Body of pancreas (tissue), 4 donors: ENCODE data around the gene PM20D2.

Source experiments
- POLR2A ChIP-seq, 3 donors: fragments of 450-650 bp; IDR thresholded peaks; one replicate each; pipeline ENCODE4 v1.6.1; 2016; ENCODE audit warnings: antibody characterized with exemption in 3 of 3, mild to moderate bottlenecking in 2 of 3
- TF ChIP-seq, protein P1 (sequence below), 7 experiments: fragments of 450-650 bp in 4 of 7; fragments of 200-600 bp in 3 of 7; sonication (generic) in 3 of 7; IDR thresholded peaks; one replicate each; pipeline ENCODE4 v1.5.1; 2016 to 2019; ENCODE audit warnings: antibody characterized with exemption in 7 of 7

GRCh38 chr6:89144354-89144906 lies 1.4 kb upstream of the PM20D2 start:
- no peak for TF ChIP-seq POLR2A (IDR thresholded peaks at IDR 0.05)
- TF ChIP-seq, protein P1, sequence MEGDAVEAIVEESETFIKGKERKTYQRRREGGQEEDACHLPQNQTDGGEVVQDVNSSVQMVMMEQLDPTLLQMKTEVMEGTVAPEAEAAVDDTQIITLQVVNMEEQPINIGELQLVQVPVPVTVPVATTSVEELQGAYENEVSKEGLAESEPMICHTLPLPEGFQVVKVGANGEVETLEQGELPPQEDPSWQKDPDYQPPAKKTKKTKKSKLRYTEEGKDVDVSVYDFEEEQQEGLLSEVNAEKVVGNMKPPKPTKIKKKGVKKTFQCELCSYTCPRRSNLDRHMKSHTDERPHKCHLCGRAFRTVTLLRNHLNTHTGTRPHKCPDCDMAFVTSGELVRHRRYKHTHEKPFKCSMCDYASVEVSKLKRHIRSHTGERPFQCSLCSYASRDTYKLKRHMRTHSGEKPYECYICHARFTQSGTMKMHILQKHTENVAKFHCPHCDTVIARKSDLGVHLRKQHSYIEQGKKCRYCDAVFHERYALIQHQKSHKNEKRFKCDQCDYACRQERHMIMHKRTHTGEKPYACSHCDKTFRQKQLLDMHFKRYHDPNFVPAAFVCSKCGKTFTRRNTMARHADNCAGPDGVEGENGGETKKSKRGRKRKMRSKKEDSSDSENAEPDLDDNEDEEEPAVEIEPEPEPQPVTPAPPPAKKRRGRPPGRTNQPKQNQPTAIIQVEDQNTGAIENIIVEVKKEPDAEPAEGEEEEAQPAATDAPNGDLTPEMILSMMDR (IDR thresholded peaks at IDR 0.05) = no peak
